HCT116 (cell line): ENCODE results near the gene GNB1L.

Source experiments
- CEBPB ChIP-seq: IDR thresholded peaks from 2 replicates; pipeline ENCODE4 v1.6.1; 2012; ENCODE audit warnings: low read depth
- EZH2 ChIP-seq: fragments of 200-600 bp; sonication (generic); IDR thresholded peaks from 2 replicates; pipeline ENCODE4 v1.6.1; 2017; ENCODE audit warnings: antibody characterized with exemption, mixed run types
- POLR2A ChIP-seq: IDR thresholded peaks from 2 replicates; pipeline ENCODE4 v1.7.0; 2011; ENCODE audit warnings: borderline replicate concordance; ENCODE audit not compliant: insufficient read depth, insufficient read length; ENCODE audit errors: extremely low read depth
- ZNF274 ChIP-seq: fragments of 200-500 bp; sonication (Bioruptor generic); IDR thresholded peaks from 2 replicates; pipeline ENCODE4 v1.6.1; 2014; ENCODE audit warnings: mild to moderate bottlenecking, low read depth, low read length, inconsistent platforms
- TF ChIP-seq, protein P1 (sequence below), 3 experiments: fragments of 200-600 bp in 1 of 3; sonication (generic) in 1 of 3; IDR thresholded peaks in 2 of 3; conservative IDR thresholded peaks in 1 of 3; 2 replicates each; pipeline ENCODE4 v1.5.1; 2012 to 2017; ENCODE audit warnings: low read depth in 2 of 3, low read length in 2 of 3, antibody characterized with exemption in 1 of 3, borderline replicate concordance in 1 of 3, control low read depth in 1 of 3, mild to moderate bottlenecking in 1 of 3, mixed read lengths in 1 of 3, mixed run types in 1 of 3, moderate library complexity in 1 of 3; ENCODE audit not compliant: insufficient read depth in 1 of 3
- TF ChIP-seq, protein P2 (sequence below): IDR thresholded peaks from 2 replicates; pipeline ENCODE4 v1.6.1; 2012; ENCODE audit warnings: low read depth

GRCh38 chr22:19850763-19851109 is 3.9 kb downstream of the GNB1L start:
- TF ChIP-seq POLR2A (no peak), EZH2 (no peak), ZNF274 (no peak), CEBPB (no peak)
- TF ChIP-seq, protein P1, sequence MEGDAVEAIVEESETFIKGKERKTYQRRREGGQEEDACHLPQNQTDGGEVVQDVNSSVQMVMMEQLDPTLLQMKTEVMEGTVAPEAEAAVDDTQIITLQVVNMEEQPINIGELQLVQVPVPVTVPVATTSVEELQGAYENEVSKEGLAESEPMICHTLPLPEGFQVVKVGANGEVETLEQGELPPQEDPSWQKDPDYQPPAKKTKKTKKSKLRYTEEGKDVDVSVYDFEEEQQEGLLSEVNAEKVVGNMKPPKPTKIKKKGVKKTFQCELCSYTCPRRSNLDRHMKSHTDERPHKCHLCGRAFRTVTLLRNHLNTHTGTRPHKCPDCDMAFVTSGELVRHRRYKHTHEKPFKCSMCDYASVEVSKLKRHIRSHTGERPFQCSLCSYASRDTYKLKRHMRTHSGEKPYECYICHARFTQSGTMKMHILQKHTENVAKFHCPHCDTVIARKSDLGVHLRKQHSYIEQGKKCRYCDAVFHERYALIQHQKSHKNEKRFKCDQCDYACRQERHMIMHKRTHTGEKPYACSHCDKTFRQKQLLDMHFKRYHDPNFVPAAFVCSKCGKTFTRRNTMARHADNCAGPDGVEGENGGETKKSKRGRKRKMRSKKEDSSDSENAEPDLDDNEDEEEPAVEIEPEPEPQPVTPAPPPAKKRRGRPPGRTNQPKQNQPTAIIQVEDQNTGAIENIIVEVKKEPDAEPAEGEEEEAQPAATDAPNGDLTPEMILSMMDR (IDR thresholded peaks at IDR 0.05 in 2 of 3, conservative IDR thresholded peaks at IDR 0.05 in 1 of 3; ENCODE audit: borderline replicate concordance in 1 of 3, insufficient read depth in 1 of 3, low read depth in 2 of 3, low read length in 2 of 3) = no peak
- TF ChIP-seq, protein P2, sequence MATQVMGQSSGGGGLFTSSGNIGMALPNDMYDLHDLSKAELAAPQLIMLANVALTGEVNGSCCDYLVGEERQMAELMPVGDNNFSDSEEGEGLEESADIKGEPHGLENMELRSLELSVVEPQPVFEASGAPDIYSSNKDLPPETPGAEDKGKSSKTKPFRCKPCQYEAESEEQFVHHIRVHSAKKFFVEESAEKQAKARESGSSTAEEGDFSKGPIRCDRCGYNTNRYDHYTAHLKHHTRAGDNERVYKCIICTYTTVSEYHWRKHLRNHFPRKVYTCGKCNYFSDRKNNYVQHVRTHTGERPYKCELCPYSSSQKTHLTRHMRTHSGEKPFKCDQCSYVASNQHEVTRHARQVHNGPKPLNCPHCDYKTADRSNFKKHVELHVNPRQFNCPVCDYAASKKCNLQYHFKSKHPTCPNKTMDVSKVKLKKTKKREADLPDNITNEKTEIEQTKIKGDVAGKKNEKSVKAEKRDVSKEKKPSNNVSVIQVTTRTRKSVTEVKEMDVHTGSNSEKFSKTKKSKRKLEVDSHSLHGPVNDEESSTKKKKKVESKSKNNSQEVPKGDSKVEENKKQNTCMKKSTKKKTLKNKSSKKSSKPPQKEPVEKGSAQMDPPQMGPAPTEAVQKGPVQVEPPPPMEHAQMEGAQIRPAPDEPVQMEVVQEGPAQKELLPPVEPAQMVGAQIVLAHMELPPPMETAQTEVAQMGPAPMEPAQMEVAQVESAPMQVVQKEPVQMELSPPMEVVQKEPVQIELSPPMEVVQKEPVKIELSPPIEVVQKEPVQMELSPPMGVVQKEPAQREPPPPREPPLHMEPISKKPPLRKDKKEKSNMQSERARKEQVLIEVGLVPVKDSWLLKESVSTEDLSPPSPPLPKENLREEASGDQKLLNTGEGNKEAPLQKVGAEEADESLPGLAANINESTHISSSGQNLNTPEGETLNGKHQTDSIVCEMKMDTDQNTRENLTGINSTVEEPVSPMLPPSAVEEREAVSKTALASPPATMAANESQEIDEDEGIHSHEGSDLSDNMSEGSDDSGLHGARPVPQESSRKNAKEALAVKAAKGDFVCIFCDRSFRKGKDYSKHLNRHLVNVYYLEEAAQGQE = no peak
